ENCODE results near the gene AKAP6.

Gene AKAP6

DNA sequence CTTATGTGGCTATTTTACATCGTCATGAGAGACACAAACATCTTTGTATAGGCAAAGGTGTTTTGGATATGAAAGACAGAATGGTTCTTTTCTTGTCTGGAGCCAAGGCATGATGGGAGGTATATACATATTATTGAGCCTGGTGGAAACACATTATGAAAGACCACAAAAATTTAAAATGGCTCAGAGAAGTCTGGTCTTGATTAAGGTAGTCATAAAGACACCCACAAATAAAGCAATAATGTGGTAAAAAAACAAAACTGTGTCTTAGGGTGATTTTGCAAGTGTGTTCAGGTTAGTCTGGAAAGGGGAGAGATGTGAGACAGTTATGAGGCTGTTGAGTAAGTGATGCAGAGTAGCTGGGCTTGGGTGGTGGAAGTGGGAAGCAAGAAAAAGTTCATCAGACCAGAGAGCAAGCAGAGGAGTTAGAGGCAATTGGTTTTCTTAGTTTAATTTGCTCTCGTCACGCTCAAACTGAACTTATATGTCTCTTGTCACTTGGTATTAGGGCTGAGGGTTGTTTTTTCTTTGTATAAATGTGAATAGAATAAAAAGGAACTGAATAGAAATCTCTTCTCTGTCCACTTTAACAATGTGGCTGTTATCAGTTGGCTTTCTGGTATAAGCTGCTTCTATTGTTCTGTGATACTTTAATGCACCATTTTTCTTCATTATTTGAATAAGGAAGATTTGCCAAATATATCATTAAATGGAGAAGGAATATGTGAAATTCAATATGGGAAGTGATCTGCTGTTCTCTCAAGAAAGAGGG lies 115.0 kb downstream of the AKAP6 start:
- no peak for DNase-seq (ENCODE audit: extremely low read depth, low read depth)
- TF ChIP-seq, protein P1, sequence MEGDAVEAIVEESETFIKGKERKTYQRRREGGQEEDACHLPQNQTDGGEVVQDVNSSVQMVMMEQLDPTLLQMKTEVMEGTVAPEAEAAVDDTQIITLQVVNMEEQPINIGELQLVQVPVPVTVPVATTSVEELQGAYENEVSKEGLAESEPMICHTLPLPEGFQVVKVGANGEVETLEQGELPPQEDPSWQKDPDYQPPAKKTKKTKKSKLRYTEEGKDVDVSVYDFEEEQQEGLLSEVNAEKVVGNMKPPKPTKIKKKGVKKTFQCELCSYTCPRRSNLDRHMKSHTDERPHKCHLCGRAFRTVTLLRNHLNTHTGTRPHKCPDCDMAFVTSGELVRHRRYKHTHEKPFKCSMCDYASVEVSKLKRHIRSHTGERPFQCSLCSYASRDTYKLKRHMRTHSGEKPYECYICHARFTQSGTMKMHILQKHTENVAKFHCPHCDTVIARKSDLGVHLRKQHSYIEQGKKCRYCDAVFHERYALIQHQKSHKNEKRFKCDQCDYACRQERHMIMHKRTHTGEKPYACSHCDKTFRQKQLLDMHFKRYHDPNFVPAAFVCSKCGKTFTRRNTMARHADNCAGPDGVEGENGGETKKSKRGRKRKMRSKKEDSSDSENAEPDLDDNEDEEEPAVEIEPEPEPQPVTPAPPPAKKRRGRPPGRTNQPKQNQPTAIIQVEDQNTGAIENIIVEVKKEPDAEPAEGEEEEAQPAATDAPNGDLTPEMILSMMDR (IDR thresholded peaks at IDR 0.05; ENCODE audit: low read depth, low read length) = no peak

DNA sequence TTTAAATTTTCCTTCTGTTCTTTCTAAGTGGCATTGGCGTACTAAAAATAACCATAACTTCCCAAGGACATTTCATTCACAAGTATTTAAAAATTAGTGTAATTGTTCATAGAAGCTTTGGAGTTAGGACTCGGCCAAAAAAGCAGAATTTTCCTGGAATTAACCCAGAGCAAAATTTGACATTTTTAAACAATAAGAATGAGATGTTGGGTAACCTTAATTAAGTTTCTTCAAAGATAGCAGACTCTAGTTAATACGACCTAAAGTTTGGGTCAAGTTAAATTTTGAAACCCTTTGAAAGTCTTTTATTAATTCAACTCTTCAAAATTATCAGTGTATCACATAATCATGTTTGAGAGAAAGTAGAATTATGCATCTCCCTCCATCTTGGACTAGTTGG lies 118.3 kb downstream of the AKAP6 start:
- DNase-seq (ENCODE audit: extremely low read depth, low read depth) = no peak
- TF ChIP-seq, protein P1 (IDR thresholded peaks at IDR 0.05; ENCODE audit: low read depth, low read length) = no peak

DNA sequence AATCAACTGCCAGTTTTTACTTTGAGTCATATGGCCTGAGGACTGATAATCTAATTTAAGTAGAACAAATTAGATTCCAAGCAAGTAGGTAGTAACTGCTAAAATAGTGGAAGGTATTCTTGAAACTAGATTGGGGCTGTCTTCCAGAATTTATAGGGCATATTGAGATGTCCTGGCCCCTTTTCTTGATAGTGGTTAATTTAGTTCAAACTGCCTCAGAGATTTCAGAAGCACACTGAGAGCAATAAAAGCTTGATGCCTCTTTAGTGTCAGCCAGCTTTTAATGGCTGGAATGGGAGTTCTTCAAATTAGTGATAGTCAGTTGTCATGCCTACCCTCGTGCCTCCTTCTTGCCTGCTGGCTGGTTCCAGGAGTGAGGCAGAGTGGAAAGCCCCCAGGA lies 120.5 kb downstream of the AKAP6 start:
- DNase-seq (ENCODE audit: extremely low read depth, low read depth) = no peak

DNA sequence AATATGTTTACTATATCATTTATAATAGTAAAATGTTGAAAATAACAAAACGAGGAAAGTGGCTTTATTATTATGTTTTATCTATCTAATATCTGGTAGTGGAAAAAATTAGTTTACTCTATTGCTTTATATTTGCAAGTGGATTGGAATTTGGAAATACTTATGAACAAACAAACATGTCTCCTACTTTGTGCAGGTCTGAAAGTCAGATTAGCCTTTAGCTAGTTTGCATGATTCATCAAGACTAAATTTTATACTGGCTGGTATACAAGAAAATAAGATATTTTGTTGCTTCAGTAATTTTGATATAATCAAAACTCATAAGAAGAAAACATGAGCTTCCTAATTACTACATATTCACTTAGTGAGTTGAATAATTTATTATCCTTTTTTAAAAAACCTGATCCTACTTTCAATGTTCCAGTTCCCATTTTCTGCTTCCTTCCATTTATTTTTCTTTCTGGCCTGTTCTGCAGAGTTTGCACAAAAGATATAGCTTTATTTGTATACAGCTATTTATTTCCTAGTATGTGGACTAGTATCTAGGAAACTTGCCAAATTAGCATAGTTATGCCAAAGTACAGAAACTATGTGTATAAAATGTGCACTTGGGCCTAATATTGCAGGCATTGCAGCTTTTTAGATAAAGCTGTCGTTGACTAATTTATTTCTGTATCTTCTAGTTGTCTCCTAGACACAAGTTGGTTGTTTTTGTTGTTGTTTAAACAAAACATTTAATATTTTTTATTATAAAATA lies 122.0 kb downstream of the AKAP6 start:
- no peak for DNase-seq (ENCODE audit: extremely low read depth, low read depth)
- TF ChIP-seq, protein P1 (IDR thresholded peaks at IDR 0.05; ENCODE audit: low read depth, low read length) = no peak

More for the DNA sequence above, 120.5 kb downstream of the AKAP6 start:
- TF ChIP-seq, protein P1 (IDR thresholded peaks at IDR 0.05; ENCODE audit: low read depth, low read length) = no peak

GRCh38 chr14:32453857-32454810 lies 125.0 kb downstream of the AKAP6 start:
- DNase-seq (ENCODE audit: extremely low read depth, low read depth) = no peak
- TF ChIP-seq, protein P1 (IDR thresholded peaks at IDR 0.05; ENCODE audit: low read depth, low read length) = no peak

GRCh38 chr14:32457213-32457920 lies 128.3 kb downstream of the AKAP6 start:
- TF ChIP-seq, protein P1 (IDR thresholded peaks at IDR 0.05; ENCODE audit: low read depth, low read length) = no peak
- no peak for DNase-seq (ENCODE audit: extremely low read depth, low read depth)

All from AG09319 (cell line).